DOHH2 (cell line): ENCODE results near the gene PAQR8.

ENCODE experiments used
- H3F3A ChIP-seq: fragments of 200-600 bp; sonication (generic), shearing (Covaris generic); 2 replicates; pipeline ENCODE4 v1.6.0; 2016; ENCODE audit warnings: antibody characterized with exemption, mild to moderate bottlenecking; ENCODE audit not compliant: control insufficient read depth, insufficient read depth
- H3K27ac ChIP-seq: fragments of 200-600 bp; sonication (generic); 2 replicates; pipeline ENCODE4 v1.5.1; 2014; ENCODE audit warnings: low read depth, mild to moderate bottlenecking, low read length, moderate library complexity
- H3K27me3 ChIP-seq: fragments of 200-600 bp; sonication (generic); 2 replicates; pipeline ENCODE4 v1.6.1; 2014; ENCODE audit warnings: mild to moderate bottlenecking, low read length, mixed read lengths; ENCODE audit not compliant: control insufficient read depth
- H3K36me3 ChIP-seq: fragments of 200-600 bp; sonication (generic); 2 replicates; pipeline ENCODE4 v1.6.1; 2014; ENCODE audit warnings: mild to moderate bottlenecking, low read length, moderate library complexity, mixed read lengths; ENCODE audit not compliant: control insufficient read depth
- H3K4me1 ChIP-seq: fragments of 200-600 bp; sonication (generic); 2 replicates; pipeline ENCODE4 v1.6.1; 2014; ENCODE audit warnings: mild to moderate bottlenecking, low read length, mixed read lengths; ENCODE audit not compliant: control insufficient read depth
- H3K4me2 ChIP-seq: fragments of 200-600 bp; sonication (generic); 2 replicates; pipeline ENCODE4 v1.6.0; 2014; ENCODE audit warnings: mild to moderate bottlenecking, low read length, moderate library complexity
- H3K4me3 ChIP-seq: fragments of 200-600 bp; sonication (generic); 2 replicates; pipeline ENCODE4 v1.5.1; 2014; ENCODE audit warnings: mild to moderate bottlenecking, low read length, mixed read lengths
- H3K79me2 ChIP-seq: fragments of 200-600 bp; sonication (generic); 2 replicates; pipeline ENCODE4 v1.6.1; 2014; ENCODE audit warnings: mild to moderate bottlenecking, low read length, mixed read lengths; ENCODE audit not compliant: control insufficient read depth
- H3K9me2 ChIP-seq: fragments of 200-600 bp; sonication (generic); replicated peaks from 2 replicates; pipeline ENCODE4 v1.6.1; 2014; ENCODE audit warnings: mild to moderate bottlenecking, low read length, mixed read lengths; ENCODE audit not compliant: control insufficient read depth
- H3K9me3 ChIP-seq: fragments of 200-600 bp; sonication (generic); 2 replicates; pipeline ENCODE4 v1.6.1; 2014; ENCODE audit warnings: antibody characterized with exemption, low read length, mixed read lengths; ENCODE audit not compliant: control insufficient read depth, insufficient read depth
- H4K20me1 ChIP-seq: fragments of 200-600 bp; sonication (generic); 2 replicates; pipeline ENCODE4 v1.6.0; 2014; ENCODE audit warnings: low read depth, mild to moderate bottlenecking, antibody characterized with exemption, low read length, moderate library complexity; ENCODE audit not compliant: control insufficient read depth, insufficient read depth
- EZH2phosphoT487 ChIP-seq: fragments of 200-600 bp; sonication (generic); IDR thresholded peaks from 2 replicates; pipeline ENCODE4 v1.6.1; 2017; ENCODE audit warnings: borderline replicate concordance, mild to moderate bottlenecking, antibody characterized with exemption, low read length, moderate library complexity, mixed read lengths
- TF ChIP-seq, protein P1 (sequence below): fragments of 200-600 bp; sonication (generic); IDR thresholded peaks from one replicate; pipeline ENCODE4 v1.5.1; 2014; ENCODE audit warnings: antibody characterized with exemption, mild to moderate bottlenecking, low read depth, low read length; ENCODE audit not compliant: poor library complexity, severe bottlenecking

Gene PAQR8, protein sequence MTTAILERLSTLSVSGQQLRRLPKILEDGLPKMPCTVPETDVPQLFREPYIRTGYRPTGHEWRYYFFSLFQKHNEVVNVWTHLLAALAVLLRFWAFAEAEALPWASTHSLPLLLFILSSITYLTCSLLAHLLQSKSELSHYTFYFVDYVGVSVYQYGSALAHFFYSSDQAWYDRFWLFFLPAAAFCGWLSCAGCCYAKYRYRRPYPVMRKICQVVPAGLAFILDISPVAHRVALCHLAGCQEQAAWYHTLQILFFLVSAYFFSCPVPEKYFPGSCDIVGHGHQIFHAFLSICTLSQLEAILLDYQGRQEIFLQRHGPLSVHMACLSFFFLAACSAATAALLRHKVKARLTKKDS

DNA sequence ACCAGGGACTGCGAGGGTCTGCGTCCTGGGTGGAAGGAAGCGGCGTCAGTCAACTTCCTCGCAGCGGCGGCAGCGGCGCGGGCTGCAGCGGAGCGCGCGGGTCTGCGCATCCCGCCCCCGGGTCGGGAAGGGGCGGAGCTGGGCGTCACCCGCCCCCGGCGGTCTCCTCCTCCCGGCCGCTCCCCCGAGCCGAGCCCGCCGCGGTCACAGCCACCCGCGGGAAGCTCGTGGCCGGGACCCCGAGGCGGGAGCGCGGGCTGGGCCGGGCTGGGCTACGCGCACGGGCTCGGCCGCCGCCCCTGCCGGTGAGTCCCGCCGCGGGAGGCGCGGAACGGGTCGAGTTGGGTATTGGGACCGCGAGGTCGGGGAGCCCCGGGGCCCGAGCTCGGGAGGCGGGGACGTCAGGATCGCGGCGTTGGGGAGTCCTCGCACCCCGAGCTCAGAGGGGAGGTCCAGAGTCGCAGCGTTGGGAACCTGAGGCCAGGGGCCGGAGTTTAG, at the start of gene PAQR8:
PAQR8 (plus strand) TSS at position 207 of the 498 bp plus-strand sequence. CDS start 41,063 bp downstream, outside the sequence.
- peaks cover 35% of the 10 kb centered on the region for H3K79me2 ChIP-seq
- no peaks in the 10 kb centered on the region for H3K27me3 ChIP-seq
- H3K4me1 ChIP-seq, result peaks cover 47% of the 10 kb centered on the region
- no peaks in the 10 kb centered on the region for H3K9me2 ChIP-seq
- H3K9me3 ChIP-seq, result no peaks in the 10 kb centered on the region
- H3K27ac ChIP-seq, result peak within 1 kb of the TSS; percentile 39
- TF ChIP-seq EZH2phosphoT487, result no peak
- TF ChIP-seq, protein P1, sequence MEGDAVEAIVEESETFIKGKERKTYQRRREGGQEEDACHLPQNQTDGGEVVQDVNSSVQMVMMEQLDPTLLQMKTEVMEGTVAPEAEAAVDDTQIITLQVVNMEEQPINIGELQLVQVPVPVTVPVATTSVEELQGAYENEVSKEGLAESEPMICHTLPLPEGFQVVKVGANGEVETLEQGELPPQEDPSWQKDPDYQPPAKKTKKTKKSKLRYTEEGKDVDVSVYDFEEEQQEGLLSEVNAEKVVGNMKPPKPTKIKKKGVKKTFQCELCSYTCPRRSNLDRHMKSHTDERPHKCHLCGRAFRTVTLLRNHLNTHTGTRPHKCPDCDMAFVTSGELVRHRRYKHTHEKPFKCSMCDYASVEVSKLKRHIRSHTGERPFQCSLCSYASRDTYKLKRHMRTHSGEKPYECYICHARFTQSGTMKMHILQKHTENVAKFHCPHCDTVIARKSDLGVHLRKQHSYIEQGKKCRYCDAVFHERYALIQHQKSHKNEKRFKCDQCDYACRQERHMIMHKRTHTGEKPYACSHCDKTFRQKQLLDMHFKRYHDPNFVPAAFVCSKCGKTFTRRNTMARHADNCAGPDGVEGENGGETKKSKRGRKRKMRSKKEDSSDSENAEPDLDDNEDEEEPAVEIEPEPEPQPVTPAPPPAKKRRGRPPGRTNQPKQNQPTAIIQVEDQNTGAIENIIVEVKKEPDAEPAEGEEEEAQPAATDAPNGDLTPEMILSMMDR, result no peak
- peaks cover 6% of the 10 kb centered on the region; the same call in 1 of the 2 replicates for H3K36me3 ChIP-seq
- H3K4me3 ChIP-seq, result peak within 1 kb of the TSS; percentile 79
- peaks cover 14% of the 10 kb centered on the region for H3F3A ChIP-seq
- no peaks in the 10 kb centered on the region for H4K20me1 ChIP-seq
- peak within 1 kb of the TSS; percentile 72 for H3K4me2 ChIP-seq

DNA sequence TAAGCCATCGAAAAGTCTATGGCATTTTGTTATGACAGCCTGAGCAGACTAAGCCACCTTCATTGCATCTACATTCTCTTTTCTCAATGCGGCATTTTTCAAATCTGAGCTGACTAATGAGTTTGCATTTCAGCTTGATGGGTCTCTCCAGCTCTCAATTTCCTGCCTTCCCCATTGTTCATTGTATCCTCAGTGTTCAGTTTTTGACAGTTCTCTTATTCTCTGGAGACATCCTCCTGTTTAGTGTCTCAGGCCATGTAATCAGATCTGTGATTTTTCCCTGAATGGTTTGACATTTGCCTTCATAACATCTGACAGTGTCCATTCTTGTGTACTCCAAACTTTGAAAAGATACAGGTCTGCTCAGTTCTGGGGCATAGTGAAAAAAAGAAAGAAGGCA, 49.5 kb upstream of the PAQR8 start:
- peaks cover 11% of the 10 kb centered on the region for H3K4me1 ChIP-seq
- no peaks in the 10 kb centered on the region for H3K27me3 ChIP-seq
- H4K20me1 ChIP-seq, result no peaks in the 10 kb centered on the region
- H3K9me3 ChIP-seq, result no peaks in the 10 kb centered on the region
- H3K36me3 ChIP-seq, result no peaks in the 10 kb centered on the region
- H3K4me2 ChIP-seq, result no peak overlapping the region
- H3K27ac ChIP-seq, result no peak overlapping the region
- H3K9me2 ChIP-seq, result no peaks in the 10 kb centered on the region
- no peak overlapping the region for H3K4me3 ChIP-seq
- TF ChIP-seq, protein P1, result no peak
- no peak for TF ChIP-seq EZH2phosphoT487
- H3K79me2 ChIP-seq, result no peaks in the 10 kb centered on the region
- 0 out of 2 replicates have a peak, but pooled peaks cover 4% of the 10 kb centered on the region for H3F3A ChIP-seq

DNA sequence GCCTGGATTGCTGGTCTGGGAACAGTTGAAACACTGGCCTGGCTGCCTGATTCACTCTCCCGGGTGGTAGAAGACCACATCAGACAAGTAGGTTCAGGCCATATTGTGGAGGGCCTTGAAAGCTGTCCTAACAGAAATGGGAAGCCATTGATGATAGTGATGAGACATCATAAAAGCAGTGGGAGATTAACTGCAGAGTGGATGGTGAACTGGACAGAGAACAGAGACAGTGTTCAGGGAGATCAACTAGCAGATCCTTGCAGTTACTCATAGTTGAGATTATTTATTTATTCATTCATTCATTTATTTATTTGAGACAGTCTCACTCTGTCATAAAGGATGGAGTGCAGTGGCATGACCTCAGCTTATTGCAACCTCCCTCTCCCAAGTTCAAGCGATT, 47.2 kb upstream of the PAQR8 start:
- no peak for TF ChIP-seq EZH2phosphoT487
- no peaks in the 10 kb centered on the region for H3K36me3 ChIP-seq

DNA sequence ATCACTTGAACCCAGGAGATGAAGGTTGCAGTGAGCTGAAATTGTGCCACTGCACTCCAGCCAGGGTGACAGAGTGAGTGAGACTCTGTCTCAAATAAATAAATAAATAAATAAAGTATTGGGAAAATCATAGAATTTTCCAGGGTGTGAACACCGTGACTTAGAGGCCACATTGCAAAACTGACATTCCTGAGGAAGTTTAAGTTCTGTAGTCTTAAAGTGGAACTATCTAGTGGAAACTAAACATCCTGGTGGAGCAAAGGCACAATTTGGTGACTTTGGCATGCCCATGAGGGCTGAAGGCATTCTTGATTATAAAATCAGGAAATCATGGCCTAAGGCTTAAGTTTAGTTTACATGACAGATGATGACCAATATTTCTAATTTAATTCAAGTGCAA, 44.7 kb upstream of the PAQR8 start:
- Histone ChIP-seq H3K9me2 (no peaks in the 10 kb centered on the region), H3K79me2 (no peaks in the 10 kb centered on the region), H3K27me3 (no peaks in the 10 kb centered on the region), H3K4me3 (no peak overlapping the region), H4K20me1 (no peaks in the 10 kb centered on the region), H3K27ac (no peak overlapping the region), H3F3A (0 out of 2 replicates have a peak, but pooled peaks cover 4% of the 10 kb centered on the region), H3K9me3 (no peaks in the 10 kb centered on the region), H3K36me3 (no peaks in the 10 kb centered on the region), H3K4me1 (no peaks in the 10 kb centered on the region), H3K4me2 (no peak overlapping the region)
- TF ChIP-seq, protein P1, result no peak
- TF ChIP-seq EZH2phosphoT487, result no peak

More for the DNA sequence above, 47.2 kb upstream of the PAQR8 start:
- no peaks in the 10 kb centered on the region for H3K9me3 ChIP-seq
- H3K4me1 ChIP-seq, result peaks cover 2% of the 10 kb centered on the region; the same call in 1 of the 2 replicates
- no peak overlapping the region for H3K4me3 ChIP-seq
- H3K79me2 ChIP-seq, result no peaks in the 10 kb centered on the region
- no peaks in the 10 kb centered on the region for H3K9me2 ChIP-seq
- 0 out of 2 replicates have a peak, but pooled peaks cover 4% of the 10 kb centered on the region for H3F3A ChIP-seq
- H4K20me1 ChIP-seq, result no peaks in the 10 kb centered on the region
- H3K4me2 ChIP-seq, result no peak overlapping the region
- H3K27me3 ChIP-seq, result no peaks in the 10 kb centered on the region
- no peak overlapping the region for H3K27ac ChIP-seq
